Cardiac fibroblast (primary cell): ENCODE data around the gene XCR1.

Source experiments
- DNase-seq, 2 donors: peaks; one replicate each; pipeline versions ENCODE4 v3.0.0 to v3.0.0-alpha.2; 2010; ENCODE audit warnings: low read depth in 2 of 2
- H3K4me3 ChIP-seq, 2 donors: replicated peaks in 1 of 2; 1 replicate in 1 of 2; 2 replicates in 1 of 2; pipeline ENCODE4 v1.5.1; 2011; ENCODE audit warnings: low read depth in 2 of 2, low read length in 2 of 2, mild to moderate bottlenecking in 2 of 2, moderate library complexity in 1 of 2
- CTCF ChIP-seq: IDR thresholded peaks from one replicate; pipeline ENCODE4 v1.5.1; 2011; ENCODE audit warnings: low read depth, mild to moderate bottlenecking, low read length, inconsistent platforms

Gene XCR1

GRCh38 chr3:46067401-46067800 is 40.1 kb upstream of the XCR1 start:
- H3K4me3 ChIP-seq = no peak overlapping the region
- no peak for DNase-seq
- no peak for TF ChIP-seq CTCF

- peak in 1 of 2 donors; percentile 55 for DNase-seq
- no peak overlapping the region for H3K4me3 ChIP-seq
- TF ChIP-seq CTCF = no peak
Measured at GRCh38 chr3:46065750-46066256, 38.5 kb upstream of the XCR1 start.

GRCh38 chr3:46065294-46065705 is 38.0 kb upstream of the XCR1 start:
- DNase-seq = peak in 1 of 2 donors; percentile 28
- no peak overlapping the region for H3K4me3 ChIP-seq
- no peak for TF ChIP-seq CTCF

- H3K4me3 ChIP-seq = no peak overlapping the region
- DNase-seq = peak in 1 of 2 donors; percentile 21
- TF ChIP-seq CTCF = no peak
Measured at GRCh38 chr3:46062679-46063078, 35.4 kb upstream of the XCR1 start.

- no peak overlapping the region for H3K4me3 ChIP-seq
- DNase-seq = no peak
- TF ChIP-seq CTCF = no peak
Measured at GRCh38 chr3:46061887-46062286, 34.6 kb upstream of the XCR1 start.

- TF ChIP-seq CTCF = no peak
- DNase-seq = peak in 1 of 2 donors; percentile 11
- H3K4me3 ChIP-seq = no peak overlapping the region
Measured at GRCh38 chr3:46061108-46061720, 33.9 kb upstream of the XCR1 start.

- no peak for TF ChIP-seq CTCF
- no peak for DNase-seq
- H3K4me3 ChIP-seq = no peak overlapping the region
Measured at GRCh38 chr3:46060551-46060950, 33.3 kb upstream of the XCR1 start.
